Suppressor macrophage treated with lipopolysaccharide for 1 hour (primary cell): ENCODE results near the gene SHC4.
A peak's percentile ranks its signal among the peaks of the same experiment; 100 is the strongest.

Experiments used
- DNase-seq, 3 donors: peaks; one replicate each; pipeline ENCODE4 v3.0.0-alpha.2; 2020 to 2022

Gene SHC4

DNA sequence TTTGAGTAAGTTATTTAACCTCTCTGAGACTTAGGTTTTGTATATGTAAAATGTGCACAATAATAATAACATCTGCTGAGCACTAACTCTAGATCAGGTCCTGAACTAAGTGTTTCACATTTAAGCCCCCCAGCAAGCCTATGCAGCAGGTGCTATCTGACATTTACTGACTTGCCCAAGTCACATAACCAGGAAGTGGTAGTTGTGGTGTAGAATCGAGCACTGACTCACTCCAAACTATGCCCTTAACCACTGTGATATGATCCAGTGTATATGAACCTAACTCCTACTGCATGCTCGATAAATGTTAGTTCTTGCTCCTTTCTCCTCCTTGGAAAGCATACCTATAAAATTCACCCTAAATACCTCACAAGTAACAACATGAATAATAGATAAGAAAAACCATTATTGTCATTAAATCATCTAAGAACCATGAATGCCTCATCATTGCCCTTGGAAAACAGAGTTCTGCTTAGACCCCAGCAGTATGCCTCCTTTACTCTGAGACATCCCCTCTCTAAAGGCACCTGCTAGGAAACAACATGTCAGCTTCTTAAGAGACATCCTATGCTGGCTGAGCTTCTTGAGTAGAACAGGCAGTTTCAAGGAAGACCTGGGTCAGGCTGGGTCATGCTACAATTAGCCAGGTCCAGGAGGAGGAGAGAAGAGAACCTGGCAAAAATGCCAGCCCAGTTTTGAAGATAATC, 3.0 kb upstream of the SHC4 start:
- peak in 1 of 3 donors; percentile 12 for DNase-seq

DNA sequence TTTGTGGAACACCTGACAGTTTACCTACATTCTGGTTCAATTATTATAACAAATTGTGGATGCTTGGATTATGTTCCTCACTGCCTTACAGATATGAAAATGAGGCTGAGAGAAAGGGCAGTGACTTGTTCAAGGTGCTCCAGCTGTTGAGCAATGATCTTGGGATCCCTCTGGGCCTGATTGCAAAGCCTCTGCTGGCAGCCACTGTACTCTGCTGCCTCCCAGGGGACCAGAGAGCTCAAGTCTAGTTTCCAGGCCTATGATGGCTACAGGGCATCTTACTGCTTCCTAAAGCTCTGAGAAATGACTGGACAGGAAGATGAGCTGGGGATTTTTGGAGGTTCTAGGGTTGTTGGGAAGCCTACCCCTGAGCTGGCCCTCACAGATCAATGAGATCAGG, 2.3 kb upstream of the SHC4 start:
- no peak for DNase-seq

DNA sequence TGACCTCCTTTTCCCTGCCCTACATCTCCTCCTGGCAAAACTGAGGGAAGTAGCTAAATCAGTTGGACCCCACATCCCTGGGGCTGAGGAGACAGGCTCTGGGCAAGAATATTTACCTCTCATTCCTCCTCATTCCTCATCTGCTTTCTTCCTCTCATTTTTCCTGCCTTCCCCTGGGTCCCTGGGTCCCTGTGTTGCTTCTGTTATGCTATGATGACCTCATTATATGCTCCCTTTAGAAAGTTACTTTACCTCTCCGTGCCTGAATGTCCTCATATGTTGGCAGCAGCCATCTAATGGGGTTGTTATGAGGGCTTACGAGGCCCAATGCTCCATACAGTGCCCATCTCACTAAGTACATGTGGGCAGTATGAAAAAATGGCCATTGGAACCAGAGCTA, 1.2 kb upstream of the SHC4 start:
- DNase-seq, result no peak

DNA sequence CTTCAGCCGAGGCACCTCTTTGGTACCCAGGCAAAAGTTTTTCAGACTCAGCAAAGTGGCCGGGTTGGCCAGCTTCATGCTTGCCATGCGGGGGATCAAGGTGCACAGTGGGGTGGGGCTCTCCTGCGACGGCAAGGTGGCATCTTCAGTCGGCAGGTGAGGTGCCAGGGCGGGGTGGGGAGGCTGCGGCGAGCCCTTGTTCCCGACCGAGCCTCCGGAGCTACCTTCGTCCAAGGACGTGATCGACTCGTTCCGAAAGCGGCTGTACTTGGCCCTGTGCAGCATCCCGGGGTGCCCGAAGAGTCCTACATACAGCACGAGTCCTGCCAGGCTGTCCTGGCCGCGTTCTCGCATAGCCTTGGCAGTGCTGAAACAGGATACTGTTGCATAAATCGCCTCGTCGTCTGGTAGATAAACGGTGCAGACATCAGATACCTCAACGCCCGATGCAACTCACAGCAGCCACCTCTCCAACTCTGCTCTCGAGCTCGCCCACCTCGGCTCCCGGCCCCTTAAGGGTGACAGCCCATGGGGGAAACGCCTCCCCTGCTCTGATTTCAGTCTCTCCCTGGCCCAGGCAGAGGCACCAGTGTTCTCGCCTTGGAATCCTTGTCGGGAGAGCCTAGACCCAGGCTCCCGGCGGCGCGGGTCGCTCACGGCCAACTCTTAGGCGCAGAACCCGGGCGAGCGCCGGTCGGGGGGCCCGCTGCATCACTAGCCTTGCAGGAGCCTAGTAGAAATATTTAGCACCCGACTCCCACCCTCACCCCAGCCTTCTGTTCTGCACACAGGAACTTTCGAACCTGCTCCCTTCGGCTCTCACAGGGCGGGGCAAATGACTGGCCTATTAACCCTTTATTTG, 826 bp downstream of the SHC4 start:
- peak in 2 of 3 donors; percentile 7 to 10 for DNase-seq

DNA sequence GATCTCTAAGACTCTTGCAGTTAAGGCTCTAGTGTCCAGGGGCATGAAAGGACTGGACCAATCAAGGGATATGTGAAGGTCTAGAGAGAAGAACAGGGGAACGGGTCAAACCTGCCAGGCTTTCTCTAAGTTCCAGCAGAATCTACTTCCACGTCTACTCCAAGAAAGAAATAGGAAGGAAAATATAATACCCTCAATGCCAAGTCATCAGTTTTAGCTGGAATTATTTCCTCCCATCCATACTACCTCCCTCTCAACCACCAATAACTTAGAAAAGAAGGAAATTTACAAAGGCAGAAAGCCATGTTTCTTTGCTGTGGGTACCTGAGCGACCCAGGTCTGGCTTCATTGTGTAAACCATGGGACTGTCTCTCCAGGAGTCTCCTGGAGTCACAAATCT, 7.8 kb downstream of the SHC4 start:
- no peak for DNase-seq

DNA sequence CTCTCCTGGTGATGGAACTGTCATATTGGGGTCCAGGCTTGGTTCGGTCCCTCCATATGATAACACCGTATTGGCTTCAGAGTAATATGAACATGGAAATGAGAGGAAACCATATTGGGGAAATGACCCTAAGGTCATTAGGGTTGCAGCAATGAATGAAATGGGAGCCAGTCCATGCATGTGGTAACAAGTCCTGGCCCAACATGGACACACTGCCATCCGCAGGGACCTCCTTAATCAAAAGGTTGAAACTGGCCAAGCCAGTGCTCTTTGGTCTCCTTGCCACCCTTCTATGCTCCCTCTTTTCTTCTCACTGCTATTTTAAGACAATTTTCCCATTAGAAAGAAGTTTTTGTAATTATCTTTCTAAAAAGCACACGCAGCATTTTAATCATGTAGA, 8.3 kb downstream of the SHC4 start:
- DNase-seq, result no peak

DNA sequence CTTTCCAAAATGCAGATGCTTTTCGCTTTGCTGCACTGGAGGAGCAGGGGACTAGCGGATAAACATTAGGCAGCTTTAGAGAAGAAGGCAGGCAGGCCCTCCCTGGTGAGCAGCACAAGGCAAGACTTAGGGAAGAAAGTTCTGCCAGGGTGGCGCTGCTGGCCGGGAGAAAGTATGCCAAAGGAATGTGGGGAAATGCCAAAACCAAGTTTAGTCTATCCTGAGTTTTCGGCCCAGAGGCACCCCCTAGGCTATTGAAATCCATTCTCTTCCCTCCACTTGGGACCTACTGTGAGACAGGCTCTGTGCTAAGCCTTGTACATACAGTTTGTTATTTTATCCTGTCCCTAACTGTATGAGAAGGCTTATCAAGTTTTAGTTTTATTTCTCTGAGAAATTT, 9.2 kb downstream of the SHC4 start:
- DNase-seq, result no peak

DNA sequence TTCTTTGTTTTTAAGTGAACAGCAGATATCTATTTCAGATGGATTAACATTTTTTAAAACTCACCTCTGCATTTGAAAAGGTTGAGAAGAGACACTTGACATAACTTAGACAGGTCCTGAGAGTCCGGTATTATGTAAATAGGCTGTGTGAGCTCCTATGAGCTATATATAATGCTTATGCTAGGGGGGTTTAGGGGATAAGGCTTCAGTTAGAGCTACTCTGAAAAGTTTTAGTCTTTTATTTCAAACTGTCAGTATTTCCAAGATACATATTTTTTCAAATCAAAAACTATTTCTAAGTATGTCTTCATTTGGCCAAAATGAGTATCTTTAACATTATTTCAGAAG, 16.9 kb downstream of the SHC4 start:
- no peak for DNase-seq

DNA sequence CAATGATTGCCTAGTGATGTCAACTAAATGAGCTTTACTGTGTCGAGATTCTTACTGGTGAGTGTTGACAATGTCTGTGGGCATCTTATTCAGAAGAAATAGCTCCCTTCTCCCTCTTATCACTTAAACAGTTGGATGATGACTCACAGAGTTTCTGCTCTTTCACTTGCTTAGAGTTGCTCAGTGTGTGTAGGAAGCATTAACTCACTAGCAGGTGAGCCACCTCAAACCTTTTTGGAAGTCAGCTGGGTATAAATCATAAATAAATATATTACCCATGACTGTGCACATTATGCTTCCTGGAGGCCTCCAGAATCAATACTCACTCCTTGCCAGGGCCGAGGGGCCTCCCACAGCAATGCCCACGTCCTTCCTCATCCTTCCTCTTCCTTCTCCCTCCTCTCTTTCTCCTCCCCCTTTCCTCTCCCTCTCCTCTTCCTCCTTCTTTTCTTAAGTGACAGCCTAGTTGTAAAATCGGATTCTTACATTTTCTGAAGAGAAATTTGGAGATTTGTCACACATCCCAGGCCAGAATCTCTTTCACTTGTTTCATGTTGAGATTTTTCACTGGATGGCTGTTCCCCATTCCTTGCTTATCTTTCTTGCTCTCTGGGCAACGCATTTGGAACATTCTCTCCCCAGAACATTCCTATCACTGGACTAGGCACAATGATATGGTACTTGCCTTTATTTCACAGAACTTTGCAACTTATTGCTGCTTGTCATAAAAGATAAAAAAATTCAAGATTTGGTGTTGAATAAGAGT, 17.5 kb downstream of the SHC4 start:
- DNase-seq, result peak; percentile 21 to 39 (median 24)

DNA sequence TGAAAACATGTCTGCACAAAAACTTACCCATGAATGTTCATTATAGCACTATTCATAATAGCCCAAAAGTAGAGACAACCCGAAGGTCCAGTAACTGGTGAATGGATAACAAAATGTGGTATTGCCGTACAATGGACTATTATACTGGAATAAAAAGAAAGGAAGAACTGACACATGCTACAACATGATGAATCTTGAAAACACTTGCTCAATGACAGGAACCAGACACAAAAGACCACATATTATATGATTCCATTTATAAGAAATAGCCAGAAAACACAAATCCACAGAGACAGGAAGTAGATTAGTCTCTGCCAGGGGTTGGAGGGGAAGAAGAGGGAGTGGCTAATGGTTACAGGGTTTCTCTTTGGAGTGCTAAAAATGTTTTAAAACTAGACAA, 18.3 kb downstream of the SHC4 start:
- no peak for DNase-seq

DNA sequence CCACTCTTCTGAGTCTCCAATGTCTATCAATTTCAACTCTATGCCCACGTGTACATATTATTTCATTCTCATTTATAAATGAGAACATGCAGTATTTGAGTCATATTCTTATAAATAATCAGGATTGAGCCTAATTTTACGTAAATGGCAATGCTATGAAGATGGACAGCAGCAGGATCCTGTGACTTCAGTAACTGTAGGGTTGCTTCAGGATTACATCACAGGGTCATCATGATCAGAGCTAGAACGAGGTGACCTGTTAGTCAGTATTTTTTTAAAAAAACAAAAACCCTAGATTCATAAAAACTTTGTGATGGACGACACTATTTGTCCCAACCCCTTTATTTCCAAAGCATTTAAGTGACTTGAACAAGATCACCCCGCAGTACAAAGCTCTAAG, 21.8 kb downstream of the SHC4 start:
- DNase-seq, result no peak

DNA sequence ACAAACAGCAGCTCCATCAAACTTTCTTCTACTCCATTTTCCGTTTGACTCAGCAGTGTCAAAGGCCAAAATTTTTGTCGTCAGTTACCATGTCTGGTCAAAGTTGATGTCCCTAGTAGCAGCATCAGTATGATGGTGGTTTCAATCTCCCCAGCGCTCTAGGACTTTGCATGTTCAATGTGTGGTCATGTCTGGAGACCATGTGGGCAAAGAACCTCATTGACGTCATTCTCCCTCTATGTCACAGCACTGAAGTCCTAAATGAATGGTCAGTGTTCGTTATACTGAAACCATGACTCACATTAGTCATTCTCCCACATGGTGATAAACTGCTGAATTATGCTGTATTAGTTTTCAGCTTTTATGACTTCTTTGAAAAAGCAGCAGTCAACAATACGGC, 23.2 kb downstream of the SHC4 start:
- no peak for DNase-seq

DNA sequence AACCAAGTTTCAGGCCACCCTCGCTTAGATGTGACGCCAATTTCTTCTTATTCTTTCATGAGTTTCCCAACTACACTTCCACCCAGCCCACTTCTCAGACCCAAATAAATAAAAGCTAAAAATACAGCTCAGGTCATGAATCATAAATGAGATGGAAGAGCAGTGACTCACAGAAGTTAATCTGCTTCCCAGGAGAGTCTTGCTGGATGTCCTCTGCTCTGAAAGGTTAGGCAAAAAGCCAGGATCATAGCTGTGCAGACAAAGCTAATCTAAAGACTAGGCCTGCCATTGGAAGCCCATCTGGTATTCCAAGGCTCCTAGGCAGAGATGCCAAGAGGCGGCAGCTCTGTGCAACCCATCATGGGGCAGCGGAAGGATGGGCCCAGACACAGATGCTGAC, 24.1 kb downstream of the SHC4 start:
- no peak for DNase-seq

DNA sequence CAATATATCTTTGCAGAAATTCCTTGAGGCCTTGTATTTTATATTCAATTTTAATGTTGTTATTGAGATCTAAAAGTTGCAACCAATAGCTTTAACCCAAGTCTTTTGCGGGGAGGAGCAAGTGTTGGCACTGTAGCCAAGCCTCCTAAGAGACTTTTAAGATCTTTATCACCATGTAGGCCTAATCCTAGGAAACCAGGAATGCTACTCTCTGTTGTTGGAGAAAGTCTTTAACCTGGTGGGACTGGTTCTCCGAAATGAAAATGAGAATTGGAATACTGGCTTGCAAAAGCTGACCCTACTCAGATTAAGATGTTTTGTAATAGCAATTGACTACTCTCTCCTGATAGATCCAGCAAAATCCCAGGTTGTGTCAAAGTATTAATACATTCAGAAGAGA, 25.8 kb downstream of the SHC4 start:
- no peak for DNase-seq

DNA sequence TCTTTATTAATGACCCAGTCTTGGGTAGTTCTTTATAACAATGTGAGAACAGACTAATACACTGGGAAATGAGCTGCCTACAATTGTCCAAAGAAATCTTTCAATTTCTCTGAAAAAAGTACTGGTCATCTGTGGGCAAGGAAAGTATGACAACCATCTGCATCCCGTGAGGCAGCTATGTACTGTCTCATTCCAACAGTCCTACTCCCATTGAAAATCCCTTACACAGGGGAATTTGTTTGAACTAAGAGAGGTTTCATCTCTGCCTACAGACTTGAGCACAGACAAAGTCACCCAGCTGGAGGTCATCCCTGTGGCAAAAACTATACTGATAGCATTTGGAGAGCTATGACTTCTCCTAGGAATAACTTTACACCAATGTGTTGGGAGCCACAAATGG, 27.1 kb downstream of the SHC4 start:
- no peak for DNase-seq

DNA sequence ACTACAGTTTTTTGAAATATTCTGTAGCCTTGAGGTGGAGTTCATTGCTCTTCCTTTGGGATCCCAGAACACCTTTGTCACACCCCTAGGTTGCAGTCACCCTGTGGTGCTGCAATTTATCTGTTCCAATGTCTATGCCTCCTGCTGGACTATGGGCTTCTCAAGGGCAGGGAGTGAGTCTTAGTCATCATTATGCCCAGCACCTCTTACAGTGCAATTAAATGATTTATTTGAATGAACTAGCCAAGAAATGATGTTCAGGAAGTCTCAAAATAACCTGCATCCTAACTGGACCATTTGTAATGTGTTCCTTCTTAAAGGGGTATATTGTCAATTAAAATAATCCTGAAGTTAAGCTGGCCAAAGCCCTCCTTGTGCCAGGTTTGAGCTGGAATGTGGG, 28.5 kb downstream of the SHC4 start:
- DNase-seq, result no peak

DNA sequence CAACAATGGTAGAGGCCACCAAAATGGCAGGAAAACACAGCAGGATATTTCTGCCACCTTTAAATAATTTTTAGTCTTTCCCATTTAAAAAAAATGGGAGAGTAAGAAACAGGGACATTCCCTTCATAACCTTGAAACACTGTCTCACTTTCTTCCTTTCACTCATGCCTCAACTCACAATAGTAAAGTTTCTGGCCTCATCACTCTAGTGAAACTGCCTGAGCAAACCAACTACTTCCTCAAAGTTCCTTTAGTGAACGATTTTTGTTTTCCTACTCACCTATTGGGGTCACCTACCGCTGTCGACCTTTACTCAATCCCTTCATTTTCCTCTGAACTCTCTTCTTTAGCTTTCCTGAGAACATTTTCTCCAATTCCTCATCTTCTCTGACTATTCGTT, 33.0 kb downstream of the SHC4 start:
- no peak for DNase-seq

DNA sequence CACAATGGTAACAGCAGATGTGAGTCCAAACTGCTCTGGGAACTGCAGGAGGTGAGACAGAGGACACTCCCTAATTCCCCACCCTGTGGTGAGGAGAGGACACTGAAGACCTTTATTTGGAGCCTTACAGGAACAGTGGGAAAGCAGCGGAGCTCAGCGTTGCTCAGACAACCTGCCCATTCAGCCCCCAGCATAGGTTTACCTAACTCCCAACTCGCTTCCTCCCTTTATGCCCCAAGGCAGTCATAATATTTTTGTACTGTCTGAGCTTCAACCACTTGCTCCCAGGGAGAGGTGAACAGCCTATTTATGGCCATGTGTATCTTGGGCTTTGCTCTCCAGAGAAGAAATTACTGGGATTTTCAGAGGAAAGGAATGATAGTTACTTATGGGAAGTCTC, 34.1 kb downstream of the SHC4 start:
- DNase-seq, result no peak

DNA sequence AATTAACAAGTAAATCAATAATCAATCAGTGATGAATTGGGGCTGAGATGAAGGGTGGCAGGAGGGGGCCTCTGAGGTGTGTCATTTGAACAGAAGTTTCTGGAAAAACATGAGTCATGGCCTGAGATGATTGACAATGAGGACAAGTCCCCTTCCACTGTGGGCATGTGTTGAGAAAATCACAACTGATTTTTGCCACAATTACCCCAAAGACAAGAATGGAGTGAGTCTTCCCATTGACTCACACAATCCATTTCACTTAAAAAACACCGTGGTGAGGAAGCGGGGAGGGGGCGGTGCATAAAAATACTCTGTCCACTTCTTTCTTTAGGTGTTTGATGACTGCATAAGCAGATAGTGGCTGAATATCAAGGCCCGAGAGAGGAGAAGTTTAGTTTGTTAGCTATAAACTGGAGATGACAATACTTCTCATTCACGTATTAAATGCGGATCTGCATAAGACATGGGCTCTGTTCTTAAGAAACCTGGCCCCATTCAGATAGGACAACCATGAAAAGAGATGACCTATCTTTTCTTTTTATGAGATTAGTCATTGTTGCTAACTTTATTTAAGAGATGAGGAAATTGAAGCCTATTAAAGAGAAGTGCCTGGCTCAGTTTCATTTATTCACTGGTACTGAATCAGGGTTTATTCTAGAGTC, 34.7 kb downstream of the SHC4 start:
- no peak for DNase-seq

DNA sequence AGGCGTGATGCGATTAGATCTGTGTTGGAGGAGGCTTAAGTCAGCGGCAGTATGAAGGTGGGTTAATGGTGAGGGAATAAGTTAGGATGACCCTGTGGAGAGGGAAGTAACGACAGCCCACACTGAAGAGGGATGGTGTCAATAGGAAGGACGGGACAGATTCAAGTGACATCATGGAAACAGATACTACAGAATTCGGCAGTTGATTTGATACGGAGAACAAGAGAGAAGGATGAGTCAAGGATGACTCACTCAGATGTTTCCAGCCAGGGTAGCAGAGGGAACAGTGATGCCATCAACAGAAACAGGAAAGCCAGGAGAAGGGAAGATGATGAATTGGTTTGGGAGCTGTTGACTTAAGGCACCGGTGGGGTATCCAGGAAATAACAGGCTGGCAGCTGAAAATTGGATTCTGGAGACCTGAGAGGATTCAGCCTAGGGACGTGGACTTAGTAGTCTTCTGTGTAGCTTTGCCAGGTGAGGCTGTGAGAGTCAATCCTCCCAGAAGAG, 38.0 kb downstream of the SHC4 start:
- peak; percentile 47 to 66 (median 54) for DNase-seq

DNA sequence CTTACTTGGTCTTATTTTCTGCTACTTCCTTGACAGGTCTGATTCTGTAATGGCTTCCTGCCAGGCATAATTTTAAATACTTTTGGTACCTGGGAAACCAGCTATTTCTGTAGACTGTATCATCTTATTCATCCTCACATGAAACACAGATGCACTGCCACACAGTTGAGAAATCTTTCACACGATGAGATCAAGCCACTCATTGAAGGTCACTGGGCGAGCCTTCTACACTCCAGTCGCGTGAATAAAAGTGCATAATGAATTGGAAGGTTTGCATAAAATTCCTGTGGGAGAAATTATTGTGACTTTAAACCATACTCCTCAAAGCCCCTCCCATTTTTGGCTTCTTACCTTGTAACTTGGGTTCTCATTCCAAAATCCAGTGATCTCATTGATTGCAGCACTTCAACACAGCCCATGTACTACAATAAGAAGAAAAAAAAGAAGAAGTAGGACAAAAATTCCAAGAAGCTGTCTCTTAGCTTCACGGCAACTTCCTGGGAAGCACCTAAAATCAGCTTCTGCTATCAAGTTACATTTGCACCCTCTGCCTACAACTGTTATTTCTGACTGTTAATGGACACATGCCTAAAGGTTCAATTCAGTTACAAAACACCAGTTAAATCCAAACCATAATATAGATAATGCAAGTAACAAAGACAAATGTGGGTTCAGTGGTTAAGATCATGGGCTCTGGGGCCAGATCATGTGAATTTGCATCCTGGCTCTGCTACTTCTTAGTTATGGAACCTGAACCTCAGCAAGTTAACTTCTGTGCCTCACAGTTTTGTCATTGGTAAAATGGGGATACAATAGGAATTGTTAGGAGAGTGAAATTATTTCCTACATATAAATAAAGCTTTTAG, 39.0 kb downstream of the SHC4 start:
- DNase-seq, result peak; percentile 33 to 61 (median 44)

DNA sequence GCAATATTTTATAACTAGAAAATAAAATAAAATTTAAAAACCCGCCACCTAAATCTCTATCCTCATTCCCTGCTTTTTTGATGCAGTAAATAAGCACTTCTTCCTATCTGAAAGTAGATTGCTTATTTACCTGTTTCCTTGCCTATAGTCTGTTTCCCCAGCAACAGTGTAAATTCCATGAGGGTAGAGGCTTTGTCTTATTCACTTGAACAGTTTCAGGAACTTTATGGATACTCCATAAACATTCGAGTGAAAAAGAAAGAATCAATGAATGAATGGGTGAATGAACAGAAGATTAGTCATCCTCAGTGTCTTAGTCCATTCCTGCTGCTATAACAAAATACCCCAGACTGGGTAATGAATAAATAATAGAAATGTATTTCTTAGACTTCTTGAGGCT, 41.7 kb downstream of the SHC4 start:
- no peak for DNase-seq
